HG03045 (cell line): ENCODE results near the gene TJP3.

Experiments
- ATAC-seq: cut with Tn5 transposase; IDR thresholded peaks from one replicate; pipeline ENCODE4 v1.9.1; 2021; ENCODE audit warnings: mild to moderate bottlenecking, moderate library complexity; ENCODE audit not compliant: unreplicated experiment

The TJP3 gene

GRCh38 chr19:3670796-3671679 lies 37.1 kb upstream of the TJP3 start:
- no peak for ATAC-seq

GRCh38 chr19:3671680-3672574 lies 36.3 kb upstream of the TJP3 start:
- no peak for ATAC-seq

GRCh38 chr19:3672575-3672948 lies 35.6 kb upstream of the TJP3 start:
- no peak for ATAC-seq

GRCh38 chr19:3672993-3673392 lies 35.2 kb upstream of the TJP3 start:
- no peak for ATAC-seq

- no peak for ATAC-seq
These were observed 34.4 kb upstream of the TJP3 start for GRCh38 chr19:3673506-3674439.

GRCh38 chr19:3674784-3675543 lies 33.2 kb upstream of the TJP3 start:
- no peak for ATAC-seq

- ATAC-seq, result no peak
These were observed 30.0 kb upstream of the TJP3 start for GRCh38 chr19:3678188-3678587.

GRCh38 chr19:3679138-3679537 lies 29.0 kb upstream of the TJP3 start:
- no peak for ATAC-seq

- no peak for ATAC-seq
These were observed 28.6 kb upstream of the TJP3 start for GRCh38 chr19:3679581-3679980.

GRCh38 chr19:3680939-3681338 lies 27.2 kb upstream of the TJP3 start:
- no peak for ATAC-seq

GRCh38 chr19:3682286-3682685 lies 25.9 kb upstream of the TJP3 start:
- ATAC-seq, result no peak

- ATAC-seq, result no peak
These were observed 25.3 kb upstream of the TJP3 start for GRCh38 chr19:3682741-3683404.

GRCh38 chr19:3683405-3684053 lies 24.7 kb upstream of the TJP3 start:
- no peak for ATAC-seq

GRCh38 chr19:3684054-3684816 lies 23.9 kb upstream of the TJP3 start:
- ATAC-seq, result no peak

- ATAC-seq, result no peak
These were observed 23.3 kb upstream of the TJP3 start for GRCh38 chr19:3684817-3685410.

- no peak for ATAC-seq
These were observed 20.8 kb upstream of the TJP3 start for GRCh38 chr19:3687393-3687773.

- ATAC-seq, result no peak
These were observed 20.1 kb upstream of the TJP3 start for GRCh38 chr19:3687774-3688706.
